ENCODE results near the gene SEZ6L.

DNA sequence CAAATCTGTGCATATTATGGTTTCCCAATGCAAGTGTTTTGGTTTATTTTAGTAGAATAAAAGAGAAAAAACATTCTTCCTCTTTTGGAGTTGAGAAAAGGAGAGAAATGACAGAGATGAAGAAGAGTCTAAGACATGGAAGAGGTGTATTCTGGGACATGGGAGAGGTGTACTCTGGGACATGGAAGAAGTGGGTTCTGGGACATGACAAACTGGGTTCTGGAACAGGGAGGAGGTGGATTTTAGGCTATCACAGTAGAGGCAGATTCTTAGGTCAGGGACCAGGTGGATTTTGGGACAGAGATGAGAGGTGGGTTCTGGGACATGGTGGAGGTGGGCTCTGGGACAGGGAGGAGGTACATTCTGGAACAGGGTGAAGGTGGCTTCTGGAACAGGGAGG, 257.7 kb downstream of the SEZ6L start:
- TF ChIP-seq, protein P1, sequence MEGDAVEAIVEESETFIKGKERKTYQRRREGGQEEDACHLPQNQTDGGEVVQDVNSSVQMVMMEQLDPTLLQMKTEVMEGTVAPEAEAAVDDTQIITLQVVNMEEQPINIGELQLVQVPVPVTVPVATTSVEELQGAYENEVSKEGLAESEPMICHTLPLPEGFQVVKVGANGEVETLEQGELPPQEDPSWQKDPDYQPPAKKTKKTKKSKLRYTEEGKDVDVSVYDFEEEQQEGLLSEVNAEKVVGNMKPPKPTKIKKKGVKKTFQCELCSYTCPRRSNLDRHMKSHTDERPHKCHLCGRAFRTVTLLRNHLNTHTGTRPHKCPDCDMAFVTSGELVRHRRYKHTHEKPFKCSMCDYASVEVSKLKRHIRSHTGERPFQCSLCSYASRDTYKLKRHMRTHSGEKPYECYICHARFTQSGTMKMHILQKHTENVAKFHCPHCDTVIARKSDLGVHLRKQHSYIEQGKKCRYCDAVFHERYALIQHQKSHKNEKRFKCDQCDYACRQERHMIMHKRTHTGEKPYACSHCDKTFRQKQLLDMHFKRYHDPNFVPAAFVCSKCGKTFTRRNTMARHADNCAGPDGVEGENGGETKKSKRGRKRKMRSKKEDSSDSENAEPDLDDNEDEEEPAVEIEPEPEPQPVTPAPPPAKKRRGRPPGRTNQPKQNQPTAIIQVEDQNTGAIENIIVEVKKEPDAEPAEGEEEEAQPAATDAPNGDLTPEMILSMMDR (IDR thresholded peaks at IDR 0.05) = no peak
- TF ChIP-seq POLR2A (IDR thresholded peaks at IDR 0.05) = no peak
